SH-SY5Y (cell line): ENCODE measurements around the gene DHDH.

ENCODE experiments used
- GATA2 ChIP-seq: IDR thresholded peaks from 2 replicates; pipeline ENCODE4 v1.6.1; 2011; ENCODE audit warnings: mild to moderate bottlenecking, low read depth, low read length
- GATA3 ChIP-seq: IDR thresholded peaks from 2 replicates; pipeline ENCODE4 v1.6.1; 2011; ENCODE audit warnings: low read depth, mild to moderate bottlenecking, low read length, moderate library complexity

- TF ChIP-seq GATA2 (no peak), GATA3 (no peak)
Measured at GRCh38 chr19:48975947-48976847, 42.7 kb downstream of the DHDH start.
